Right lobe of liver (tissue), 4 donors: ENCODE data around the gene TAGLN3.

Source experiments
- POLR2A ChIP-seq: fragments of 450-650 bp; IDR thresholded peaks from one replicate; pipeline ENCODE4 v1.6.1; 2017; ENCODE audit warnings: antibody characterized with exemption, mild to moderate bottlenecking
- TF ChIP-seq, protein P1 (sequence below), 4 donors: fragments of 200-600 bp in 3 of 4; fragments of 450-650 bp in 1 of 4; IDR thresholded peaks; one replicate each; pipeline versions ENCODE4 v1.5.1 to v1.8.0; 2016 to 2022; ENCODE audit warnings: antibody characterized with exemption in 4 of 4, mild to moderate bottlenecking in 2 of 4
- donor health status: DM: no; HTN: no; CAD: no.
- donor health status: DM: no; HTN: no; CAD: no.
- donor health status: DM: no; HTN: yes; CAD: no.

DNA sequence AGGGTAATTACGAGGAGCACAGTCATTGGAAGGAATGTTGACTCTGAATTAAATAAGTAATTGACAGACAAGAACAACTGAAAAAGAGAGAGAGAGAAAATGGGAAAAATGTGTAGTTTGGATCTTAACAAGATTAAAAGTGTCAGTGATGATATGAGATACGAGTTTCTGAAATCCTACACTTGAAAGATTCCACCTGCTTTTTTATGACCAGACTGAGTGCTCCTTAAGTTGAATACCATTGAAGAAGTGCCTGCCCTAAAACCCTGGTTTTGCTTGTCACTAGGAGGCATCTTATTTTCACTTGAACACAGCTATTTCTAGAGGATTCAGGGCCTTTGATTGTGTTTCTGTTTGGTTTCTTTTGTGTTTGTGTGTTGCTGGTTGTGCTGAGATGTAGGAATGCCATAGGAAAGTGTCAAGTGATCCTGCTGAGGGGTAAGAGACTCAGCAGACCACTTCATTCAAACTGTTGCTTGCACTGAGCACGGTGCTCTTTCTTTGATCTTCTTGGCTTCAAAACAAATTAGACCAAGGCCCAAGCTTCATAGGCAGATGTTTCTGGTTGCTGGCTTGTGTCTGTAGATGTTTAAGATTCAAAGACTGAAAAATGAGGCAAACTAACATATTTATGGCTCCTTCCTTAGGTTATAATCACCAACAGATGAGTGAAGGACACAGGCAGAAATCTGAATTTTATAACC, 37.1 kb upstream of the TAGLN3 start:
- TF ChIP-seq, protein P1, sequence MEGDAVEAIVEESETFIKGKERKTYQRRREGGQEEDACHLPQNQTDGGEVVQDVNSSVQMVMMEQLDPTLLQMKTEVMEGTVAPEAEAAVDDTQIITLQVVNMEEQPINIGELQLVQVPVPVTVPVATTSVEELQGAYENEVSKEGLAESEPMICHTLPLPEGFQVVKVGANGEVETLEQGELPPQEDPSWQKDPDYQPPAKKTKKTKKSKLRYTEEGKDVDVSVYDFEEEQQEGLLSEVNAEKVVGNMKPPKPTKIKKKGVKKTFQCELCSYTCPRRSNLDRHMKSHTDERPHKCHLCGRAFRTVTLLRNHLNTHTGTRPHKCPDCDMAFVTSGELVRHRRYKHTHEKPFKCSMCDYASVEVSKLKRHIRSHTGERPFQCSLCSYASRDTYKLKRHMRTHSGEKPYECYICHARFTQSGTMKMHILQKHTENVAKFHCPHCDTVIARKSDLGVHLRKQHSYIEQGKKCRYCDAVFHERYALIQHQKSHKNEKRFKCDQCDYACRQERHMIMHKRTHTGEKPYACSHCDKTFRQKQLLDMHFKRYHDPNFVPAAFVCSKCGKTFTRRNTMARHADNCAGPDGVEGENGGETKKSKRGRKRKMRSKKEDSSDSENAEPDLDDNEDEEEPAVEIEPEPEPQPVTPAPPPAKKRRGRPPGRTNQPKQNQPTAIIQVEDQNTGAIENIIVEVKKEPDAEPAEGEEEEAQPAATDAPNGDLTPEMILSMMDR (IDR thresholded peaks at IDR 0.05): no peak
- TF ChIP-seq POLR2A: no peak
